SU-DHL-6 (cell line): ENCODE results near the gene DRGX.

ENCODE experiments used
- EZH2phosphoT487 ChIP-seq: fragments of 200-600 bp; sonication (generic), shearing (Covaris generic); conservative IDR thresholded peaks from 2 replicates; pipeline ENCODE4 v1.6.1; 2018; ENCODE audit warnings: mild to moderate bottlenecking, antibody characterized with exemption, low read length, moderate library complexity, mixed read lengths
- TF ChIP-seq, protein P1 (sequence below): fragments of 200-600 bp; sonication (generic); IDR thresholded peaks from one replicate; pipeline ENCODE4 v1.5.1; 2017; ENCODE audit warnings: antibody characterized with exemption, mild to moderate bottlenecking, low read length, moderate library complexity; ENCODE audit not compliant: insufficient read depth, poor library complexity, severe bottlenecking

- TF ChIP-seq, protein P1, sequence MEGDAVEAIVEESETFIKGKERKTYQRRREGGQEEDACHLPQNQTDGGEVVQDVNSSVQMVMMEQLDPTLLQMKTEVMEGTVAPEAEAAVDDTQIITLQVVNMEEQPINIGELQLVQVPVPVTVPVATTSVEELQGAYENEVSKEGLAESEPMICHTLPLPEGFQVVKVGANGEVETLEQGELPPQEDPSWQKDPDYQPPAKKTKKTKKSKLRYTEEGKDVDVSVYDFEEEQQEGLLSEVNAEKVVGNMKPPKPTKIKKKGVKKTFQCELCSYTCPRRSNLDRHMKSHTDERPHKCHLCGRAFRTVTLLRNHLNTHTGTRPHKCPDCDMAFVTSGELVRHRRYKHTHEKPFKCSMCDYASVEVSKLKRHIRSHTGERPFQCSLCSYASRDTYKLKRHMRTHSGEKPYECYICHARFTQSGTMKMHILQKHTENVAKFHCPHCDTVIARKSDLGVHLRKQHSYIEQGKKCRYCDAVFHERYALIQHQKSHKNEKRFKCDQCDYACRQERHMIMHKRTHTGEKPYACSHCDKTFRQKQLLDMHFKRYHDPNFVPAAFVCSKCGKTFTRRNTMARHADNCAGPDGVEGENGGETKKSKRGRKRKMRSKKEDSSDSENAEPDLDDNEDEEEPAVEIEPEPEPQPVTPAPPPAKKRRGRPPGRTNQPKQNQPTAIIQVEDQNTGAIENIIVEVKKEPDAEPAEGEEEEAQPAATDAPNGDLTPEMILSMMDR, result no peak
- no peak for TF ChIP-seq EZH2phosphoT487
Measured at GRCh38 chr10:49351669-49352068, 44.2 kb downstream of the DRGX start.
